Ishikawa (cell line): ENCODE measurements around the gene OTOP2.

Experiments used
- CEBPB ChIP-seq: IDR thresholded peaks from 2 replicates; pipeline ENCODE4 v1.6.1; 2012
- EP300 ChIP-seq: IDR thresholded peaks from 2 replicates; pipeline ENCODE4 v1.6.1; 2012; ENCODE audit warnings: borderline replicate concordance
- MAX ChIP-seq: IDR thresholded peaks from 2 replicates; pipeline ENCODE4 v1.6.1; 2012
- REST ChIP-seq: IDR thresholded peaks from 2 replicates; pipeline ENCODE4 v1.6.1; 2012; ENCODE audit warnings: low read depth, mild to moderate bottlenecking
- TEAD4 ChIP-seq: IDR thresholded peaks from 2 replicates; pipeline ENCODE4 v1.6.1; 2012
- YY1 ChIP-seq: IDR thresholded peaks from 2 replicates; pipeline ENCODE4 v1.6.1; 2012; ENCODE audit warnings: low read depth

- TF ChIP-seq CEBPB (no peak), TEAD4 (no peak), MAX (no peak), YY1 (no peak), EP300 (no peak), REST (no peak)
These were observed 23.1 kb downstream of the OTOP2 start for GRCh38 chr17:74947041-74947754.
